NK-92 treated with Interleukin-12 subunit alpha and Interleukin-12 subunit beta, amount 100 ng/mL, for 24 hours (cell line): Measurements from ENCODE around the gene SMAGP.
"Not testable (repeated sequence)": the region's sequence is repeated elsewhere in the genome, so short reads cannot be mapped to it uniquely, and the experiment has no call there.

Experiments
- DNase-seq: peaks from one replicate; lab custom pipeline; 2025; lab: John Stamatoyannopoulos, UW

SMAGP gene, protein sequence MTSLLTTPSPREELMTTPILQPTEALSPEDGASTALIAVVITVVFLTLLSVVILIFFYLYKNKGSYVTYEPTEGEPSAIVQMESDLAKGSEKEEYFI

DNA sequence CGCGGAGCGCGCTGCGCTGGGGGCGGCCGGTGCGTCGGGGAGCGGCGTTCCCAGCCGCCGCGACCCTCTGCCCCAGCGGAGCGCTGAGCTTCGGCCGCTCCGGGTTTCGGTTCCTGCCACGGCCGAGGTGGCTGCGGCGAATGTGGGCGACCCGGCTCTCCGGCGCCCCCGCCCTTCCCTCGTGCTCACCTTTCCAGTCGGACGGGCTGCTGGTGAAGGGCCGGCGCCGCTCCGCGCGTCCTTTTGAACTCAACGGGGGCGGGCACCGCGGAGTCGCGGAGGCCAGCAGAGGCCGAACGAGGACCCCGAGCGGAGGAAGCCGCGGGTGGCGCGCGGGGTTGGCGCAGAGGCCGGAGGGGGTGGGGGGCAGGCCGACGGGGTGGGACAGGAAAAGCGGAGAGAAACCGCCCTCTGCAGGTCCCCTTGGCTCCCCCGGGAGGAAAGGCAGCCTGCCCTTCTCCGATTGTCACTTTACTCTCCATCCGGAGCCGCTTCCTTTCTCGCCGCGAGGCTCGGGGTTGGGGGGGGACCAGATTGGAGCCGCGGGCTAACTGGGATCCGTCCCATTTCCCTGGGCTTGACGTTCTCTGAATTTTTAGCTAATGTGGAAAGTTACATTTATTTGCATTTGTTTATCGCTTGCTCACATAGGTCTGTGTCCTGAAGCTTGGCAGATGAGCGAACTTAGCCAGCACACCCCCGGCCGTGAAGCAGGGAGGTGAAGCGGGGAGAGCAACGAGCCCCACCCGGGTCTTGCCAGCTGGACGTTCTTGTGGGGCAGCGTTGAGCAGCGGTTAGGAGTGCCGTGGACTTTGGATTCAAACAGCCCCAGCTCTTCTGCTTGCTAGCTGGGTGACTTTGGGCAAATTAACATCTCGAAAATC is at the start of gene SMAGP:
Gene SMAGP, minus strand, starts transcription at position 349 of the 884 bp plus-strand sequence. CDS start 1,137 bp downstream, outside the sequence.
- DNase-seq: no peak

DNA sequence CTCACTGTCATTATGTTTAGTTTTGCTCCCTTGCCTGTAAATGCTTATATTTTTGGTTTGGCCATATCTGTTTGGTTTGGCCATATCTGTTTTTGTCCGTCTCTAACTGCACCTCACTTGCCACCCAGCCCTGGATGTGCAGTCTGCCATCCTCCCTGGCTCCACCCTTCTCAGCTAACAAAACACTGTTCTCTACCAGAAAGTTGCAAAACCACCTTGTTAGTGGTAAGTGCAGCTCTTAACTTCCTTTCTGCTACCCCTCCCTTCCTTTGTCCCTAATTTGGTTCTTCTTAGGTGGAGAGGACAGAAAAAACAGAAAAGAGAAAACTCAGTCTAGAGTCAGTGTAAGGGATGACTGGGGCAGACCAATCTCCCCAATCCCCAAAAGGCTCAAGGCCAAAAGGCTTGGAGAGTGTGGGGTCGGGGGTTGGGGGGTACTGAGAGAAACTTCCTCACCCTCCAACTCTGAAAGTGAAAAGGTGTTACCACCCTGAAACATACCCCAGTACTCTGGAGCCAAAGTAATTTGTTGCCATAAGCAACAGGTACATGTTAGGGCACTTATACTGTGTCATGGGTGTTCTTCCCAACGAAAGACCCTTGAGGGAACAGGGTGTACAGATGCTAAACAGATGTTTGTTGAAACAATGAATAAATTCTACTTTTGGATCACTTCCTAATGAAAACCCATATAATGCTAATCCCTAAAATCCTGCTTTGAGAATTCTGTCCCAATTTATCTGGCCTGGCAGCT is 48.8 kb upstream of the SMAGP start:
- peak; percentile 18 for DNase-seq

DNA sequence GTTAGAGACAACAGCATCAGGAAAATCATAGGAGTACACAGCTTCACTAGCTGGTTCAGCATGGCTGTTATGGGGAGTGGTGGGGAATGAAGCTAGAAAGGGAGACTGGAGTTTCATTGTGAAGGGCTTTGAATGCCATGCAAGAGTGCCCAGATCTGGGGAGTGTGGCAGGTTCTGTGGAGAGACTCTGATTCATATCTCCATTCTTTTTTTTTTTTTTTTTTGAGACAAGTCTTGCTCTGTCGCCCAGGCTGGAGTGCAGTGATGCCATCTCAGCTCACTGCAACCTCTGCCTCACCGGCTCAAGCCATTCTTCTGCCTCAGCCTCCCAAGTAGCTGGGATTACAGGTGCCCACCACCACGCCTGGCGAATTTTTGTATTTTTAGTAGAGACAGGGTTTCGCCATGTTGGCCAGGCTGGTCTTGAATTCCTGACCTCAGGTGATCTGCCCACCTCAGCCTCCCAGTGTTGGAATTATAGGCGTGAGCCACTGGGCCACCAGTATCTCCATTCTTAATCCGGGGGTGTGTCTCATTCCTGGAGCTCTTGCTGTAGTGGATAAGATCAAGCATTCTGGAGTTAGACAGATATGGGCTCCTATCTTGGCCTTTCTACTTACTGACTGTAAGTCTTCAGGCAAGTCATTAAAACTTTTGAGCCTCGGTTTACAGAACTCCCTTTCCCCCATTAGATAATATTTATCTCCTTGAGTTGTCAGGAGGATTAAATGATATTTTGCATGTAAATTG is 48.0 kb upstream of the SMAGP start:
- DNase-seq: not testable (repeated sequence)

DNA sequence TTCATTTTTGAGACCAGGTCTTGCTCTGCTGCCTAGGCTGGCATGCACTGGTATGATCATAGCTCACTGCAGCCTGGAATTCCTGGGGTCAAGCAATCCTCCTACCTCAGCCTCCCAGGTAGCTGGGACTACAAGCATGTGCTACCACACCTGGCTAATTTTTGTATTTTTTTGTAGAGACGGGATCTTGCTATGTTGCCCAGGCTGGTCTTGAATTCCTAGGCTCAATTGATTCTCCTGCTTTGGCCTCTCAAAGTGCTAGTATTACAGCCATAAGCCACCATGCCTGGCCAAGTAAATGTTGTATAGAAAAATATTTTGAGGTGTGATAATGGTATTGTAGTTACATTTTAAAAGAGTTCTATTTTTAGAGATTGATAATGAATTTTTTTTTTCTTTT is 41.2 kb upstream of the SMAGP start:
- no peak for DNase-seq

DNA sequence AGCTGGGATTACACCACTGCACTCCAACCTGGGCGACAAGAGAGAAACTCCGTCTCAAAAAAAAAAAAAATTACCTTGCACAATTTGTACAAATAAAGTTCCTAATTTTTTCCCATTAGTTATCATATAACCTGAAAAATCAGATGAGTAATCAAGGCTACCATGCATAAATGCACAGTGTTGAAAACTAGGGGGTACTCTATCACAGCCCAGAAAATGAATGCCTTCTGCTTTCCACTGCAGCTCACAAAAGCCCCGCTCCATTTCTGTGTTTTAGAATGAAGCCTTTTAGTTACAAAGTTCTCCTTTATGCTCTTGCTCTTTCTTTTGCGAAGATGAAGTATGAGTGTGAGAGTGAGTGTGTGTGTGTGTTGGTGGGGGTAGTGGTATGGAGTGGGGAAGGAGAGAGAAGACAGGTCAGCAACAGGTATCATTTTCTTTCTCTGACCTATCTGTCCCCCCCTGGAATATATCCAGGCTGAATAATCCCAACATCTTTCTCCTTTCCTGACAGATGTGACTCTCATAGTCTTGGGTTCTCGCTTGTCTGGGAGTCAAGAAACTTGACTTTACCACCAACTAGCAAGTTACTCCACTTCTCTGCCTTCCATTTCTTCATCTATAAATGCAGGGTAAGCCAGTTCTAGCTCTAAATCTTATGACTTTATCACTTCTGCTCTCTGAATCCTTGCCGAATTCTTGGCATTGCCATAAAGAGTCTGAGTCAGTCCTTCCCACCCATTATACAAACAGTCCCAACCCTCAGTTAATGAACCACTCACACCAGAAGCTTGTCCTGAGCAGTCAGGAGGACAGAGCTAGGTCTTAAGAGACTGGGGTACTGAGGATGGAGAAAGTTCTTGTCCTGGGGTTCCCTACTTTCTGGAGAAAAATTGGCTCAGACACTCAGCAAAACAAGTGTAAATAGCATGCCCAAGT is 37.7 kb upstream of the SMAGP start:
- no peak for DNase-seq

DNA sequence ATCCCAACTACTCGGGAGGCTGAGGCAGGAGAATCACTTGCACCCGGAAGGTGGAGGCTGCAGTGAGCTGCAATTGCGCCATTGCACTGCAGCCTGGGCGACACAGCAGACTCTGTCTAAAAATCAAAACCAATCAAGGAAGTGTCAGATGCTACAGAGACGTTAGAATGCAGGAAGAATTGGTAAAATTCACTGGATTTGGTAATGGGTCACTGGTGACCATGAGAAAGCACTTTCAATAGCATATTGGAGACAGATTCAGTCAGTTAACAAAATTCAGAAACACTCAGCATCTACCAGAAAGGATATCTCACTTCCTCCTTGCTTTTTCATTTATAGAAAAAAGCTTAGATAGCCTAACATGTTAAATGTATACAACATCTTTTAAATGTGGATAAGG is 36.3 kb upstream of the SMAGP start:
- DNase-seq: no peak

DNA sequence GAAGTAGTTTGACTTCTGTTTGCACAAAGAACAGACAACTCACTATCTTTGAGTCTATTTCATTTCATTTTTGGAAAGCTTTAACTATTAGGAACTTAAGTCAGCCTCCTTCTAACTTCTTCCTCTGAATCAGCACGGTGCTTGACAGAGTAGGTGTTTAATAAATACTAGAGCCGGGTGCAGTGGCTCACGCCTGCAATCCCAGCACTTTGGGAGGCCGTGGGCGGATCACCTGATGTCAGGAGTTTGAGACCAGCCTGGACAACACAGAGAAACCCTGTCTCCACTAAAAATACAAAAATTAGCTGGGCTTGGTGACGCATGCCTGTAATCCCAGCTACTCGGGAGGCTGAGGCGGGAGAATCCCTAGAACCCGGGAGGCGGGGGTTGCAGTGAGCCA is 30.6 kb upstream of the SMAGP start:
- DNase-seq: not testable (repeated sequence)

DNA sequence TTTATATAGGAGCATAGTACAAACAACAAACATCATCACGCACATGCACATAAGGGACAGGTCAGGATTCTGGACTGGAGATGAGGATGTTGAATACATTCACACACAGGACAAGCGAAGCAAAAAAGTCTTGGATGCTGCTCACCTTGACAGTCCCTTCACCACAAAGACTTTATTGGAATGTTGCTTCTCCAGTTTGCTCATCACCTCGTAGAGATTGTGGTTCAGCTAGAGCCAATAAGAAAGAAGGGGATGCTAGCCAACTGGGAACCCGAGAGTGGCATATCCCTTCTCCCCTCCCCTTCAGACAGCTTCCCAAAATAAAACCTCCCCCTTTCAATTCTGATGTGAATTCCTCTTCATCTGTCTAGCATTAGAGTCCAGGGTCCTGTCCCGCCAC is 25.4 kb upstream of the SMAGP start:
- DNase-seq: no peak

DNA sequence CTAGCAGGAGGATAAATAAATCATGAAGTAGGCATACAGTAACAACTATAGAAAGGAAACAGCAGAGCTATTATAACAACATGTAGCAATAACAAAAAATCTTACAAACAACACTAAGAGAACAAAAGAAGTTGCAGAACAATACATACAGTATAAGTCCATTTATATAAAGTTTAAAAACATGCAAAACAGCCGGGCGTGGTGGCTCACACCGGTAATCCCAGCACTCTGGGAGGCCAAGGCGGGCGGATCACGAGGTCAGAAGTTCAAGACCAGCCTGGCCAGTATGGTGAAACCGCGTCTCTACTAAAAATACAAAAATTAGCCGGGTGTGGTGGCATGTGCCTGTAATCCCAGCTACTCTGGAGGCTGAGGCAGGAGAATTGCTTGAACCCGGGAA is 23.9 kb upstream of the SMAGP start:
- DNase-seq: not testable (repeated sequence)

DNA sequence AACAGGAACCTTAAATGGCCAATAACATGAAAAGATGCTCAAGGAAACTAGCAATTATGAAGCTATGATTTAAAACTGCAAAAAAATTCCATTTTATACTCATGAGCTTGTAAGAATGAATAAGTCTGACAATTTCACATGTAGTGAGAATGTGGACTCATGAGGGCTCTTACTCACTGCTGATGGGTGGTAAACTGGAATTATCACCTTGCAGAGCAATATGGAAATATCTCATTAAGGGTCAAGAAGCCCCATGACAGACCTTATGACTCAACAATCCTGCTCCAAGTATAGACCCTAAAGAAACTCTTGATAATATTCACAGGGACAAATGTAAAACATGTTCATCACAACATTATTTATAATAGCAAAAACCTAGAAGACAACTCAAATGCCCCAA is 23.5 kb upstream of the SMAGP start:
- DNase-seq: no peak

DNA sequence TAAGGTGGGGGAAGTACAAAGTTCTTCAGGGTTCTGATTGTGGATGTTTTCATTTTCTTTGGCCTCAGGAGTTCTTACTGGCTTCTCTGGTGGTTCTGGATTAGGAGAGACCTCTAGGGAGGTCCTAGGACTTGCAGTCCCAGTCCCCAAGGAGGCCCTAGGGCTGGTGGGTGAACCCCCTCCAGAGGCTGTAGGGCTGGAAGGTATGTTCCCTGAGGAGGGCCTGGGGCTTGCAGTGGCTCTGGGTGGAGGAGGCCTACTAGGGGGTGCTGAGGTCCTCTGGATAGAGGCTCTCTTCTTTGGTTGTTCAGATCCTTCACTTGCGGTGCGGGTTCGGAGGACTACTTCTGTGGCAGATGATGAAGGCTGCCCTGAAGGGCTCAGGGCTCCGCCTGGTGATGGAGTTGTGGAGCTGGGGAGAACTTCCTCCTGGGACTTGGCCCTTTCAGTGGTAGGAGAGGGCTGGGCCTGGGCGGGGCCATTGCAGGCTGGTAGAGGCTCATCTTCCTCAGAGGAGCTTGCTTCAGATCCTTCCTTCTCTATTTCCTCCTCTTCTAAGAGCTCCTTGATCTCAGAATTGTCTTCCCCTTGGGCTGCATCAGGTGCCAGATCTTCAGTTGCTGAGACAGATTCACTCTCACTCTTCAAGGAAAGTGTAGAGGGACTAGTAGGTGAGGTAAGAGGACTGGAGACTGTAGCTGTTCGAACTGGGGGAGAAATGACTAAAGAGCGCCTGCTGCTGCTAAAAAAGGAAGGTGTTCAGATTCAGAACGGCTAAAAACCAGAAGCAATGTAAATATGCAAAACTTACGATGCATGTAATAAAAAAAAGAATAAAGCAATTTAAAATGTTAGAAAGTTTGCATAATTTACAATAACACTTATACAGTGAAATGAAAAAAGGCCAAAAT is 21.6 kb upstream of the SMAGP start:
- not testable (repeated sequence) for DNase-seq

DNA sequence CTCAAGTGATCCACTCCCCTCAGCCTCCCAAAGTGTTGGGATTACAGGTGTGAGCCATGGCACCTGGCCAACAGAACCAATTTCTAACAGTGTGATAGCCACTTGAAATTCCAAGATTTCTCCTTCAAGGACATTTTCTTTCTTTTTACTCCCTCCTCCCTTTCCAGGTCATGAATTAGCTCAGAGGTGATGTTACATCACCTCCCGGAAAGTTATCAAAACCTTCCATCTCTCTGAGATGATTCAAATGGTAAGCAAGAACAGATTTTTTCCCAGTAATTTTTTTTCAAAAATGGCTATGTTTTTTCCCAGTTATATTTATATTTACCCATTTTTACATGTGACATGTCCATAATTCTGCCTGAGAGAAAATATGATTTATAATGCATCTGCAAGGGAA is 15.6 kb upstream of the SMAGP start:
- no peak for DNase-seq

DNA sequence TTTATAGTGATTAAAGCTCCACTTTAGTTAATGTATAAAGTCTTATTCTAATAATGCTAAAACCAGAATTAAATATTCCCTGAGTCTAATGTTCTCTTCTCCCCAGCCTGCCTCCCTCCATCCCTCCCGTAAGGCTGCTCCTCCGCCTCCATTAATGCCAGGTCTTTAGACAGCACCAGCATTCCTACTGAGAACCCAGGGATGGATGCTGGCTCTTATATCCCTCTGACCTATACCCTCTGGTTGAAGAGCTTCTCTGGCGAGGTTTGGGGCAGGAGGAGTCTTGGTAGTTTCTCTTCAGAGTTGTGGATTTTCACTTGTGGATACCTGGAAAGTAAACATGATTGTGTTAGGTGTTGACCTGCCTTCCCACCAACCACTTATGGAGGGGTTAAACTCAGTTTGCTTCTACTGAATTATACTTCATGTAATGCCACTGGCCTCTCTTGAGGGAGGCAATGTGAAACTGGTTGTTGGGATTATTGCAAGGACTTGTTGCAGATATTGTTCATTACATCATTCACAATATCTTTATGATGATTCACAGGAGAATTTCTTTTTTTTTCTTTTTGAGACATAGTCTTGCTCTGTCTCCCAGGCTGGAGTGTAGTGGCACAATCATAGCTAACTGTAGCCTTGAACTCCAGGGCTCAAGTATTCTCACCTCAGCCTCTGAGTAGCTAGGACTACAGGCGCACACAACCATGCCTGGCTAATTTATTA is 11.1 kb upstream of the SMAGP start:
- DNase-seq: no peak

DNA sequence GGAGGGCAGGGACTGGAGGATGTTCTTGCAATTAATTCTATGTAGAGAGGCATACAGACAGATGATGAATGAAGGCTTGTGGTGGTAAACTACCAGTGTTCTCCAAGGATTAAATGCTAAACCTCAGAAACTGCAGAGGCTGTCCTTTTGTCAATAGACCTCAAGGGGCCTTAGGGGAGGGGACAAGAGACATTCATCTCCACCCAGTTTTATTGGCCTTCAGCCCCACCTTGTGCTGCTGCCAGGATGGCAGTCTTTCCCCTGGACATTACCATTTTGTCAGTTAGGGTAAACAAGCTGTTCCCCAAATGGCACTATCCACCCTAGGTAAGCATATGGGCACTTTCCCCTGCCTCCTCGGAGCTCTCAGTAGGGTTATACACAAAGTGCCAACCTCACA is 4.9 kb upstream of the SMAGP start:
- DNase-seq: no peak

DNA sequence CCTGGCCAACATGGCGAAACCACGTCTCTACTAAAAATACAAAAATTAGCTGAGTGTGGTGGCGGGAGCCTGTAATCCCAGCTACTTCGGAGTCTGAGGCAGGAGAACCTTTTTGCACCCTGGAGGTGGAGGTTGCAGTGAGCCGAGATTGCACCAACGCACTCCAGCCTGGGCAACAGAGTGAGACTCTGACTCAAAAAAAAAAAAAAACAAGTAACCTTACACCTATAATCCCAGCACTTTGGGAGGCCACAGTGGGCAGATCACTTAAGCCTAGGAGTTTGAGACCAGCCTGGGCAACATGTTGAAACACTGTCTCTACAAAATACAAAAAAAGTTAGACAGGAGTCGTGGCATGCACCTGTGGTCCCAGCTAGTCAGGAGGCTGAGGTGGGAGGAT is 2.6 kb upstream of the SMAGP start:
- DNase-seq: not testable (repeated sequence)

DNA sequence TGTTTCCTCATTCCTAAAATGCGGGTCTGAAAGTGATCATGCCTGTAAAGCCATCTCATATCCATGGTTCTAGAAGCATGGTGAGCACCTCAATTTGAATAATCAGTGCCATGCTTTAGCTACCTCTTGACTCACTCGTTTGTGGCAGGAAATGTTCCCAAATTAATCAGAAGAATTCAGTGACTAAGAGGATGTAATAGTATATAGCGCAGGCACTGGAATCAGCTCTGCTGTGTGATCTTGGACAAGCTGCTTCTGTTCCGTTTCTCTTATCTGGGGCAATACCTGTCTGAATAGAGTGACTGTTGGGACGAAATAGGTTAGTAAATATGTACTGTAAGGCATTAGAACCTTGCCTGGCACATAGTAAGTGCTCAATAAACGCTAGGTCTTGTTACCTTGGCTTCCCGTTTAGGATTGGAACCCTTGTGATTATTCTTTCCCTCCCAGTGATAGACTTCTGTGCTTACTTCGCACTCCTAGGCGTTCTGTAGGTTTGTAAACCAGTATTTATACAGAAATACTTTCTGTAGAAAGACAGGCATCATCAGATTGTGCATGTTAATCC is 820 bp upstream of the SMAGP start:
- no peak for DNase-seq

DNA sequence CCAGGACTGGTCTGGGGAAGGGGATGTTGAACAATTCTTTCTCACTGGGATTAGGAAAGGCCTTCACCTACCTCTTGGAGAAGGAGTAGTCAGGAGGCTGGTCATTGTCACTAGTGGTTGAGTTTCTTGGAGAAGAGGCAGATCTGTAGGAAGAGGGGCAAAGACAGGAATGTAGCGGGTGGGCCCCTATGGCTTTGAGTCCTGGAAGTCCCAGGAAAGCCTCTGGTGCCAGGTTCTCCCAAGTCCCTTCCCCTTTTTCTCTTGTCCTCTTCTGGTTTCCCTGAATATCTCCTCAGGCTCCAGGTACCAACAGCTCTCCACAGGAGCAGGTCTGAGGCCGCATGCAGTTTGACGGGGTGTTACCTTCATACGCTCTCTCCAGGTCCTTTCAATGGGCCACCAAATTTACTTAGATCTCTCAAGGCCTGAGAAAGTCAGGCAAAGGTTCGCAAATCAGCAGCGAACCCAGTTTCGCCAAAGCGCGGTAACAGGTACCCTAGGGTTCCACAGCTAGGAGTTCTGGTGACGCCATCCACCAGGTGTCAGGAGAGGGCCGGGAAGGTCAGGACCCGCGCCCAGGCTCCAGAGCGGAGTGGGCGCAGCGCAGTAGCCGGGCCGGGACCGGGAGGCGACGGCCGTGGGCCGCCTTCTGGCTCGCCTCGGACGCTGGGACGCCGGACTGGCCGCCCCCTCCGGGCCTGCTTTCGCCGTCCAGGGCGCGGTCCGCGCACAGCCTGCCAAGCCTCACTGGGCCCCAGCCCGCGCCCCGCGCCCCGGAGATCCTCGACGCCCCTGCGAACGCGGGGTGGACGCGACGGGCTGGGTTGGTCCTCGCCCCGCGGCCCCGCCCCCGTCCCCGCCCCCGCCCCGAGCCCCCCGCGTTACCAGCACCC is 795 bp downstream of the SMAGP start:
- DNase-seq: no peak

DNA sequence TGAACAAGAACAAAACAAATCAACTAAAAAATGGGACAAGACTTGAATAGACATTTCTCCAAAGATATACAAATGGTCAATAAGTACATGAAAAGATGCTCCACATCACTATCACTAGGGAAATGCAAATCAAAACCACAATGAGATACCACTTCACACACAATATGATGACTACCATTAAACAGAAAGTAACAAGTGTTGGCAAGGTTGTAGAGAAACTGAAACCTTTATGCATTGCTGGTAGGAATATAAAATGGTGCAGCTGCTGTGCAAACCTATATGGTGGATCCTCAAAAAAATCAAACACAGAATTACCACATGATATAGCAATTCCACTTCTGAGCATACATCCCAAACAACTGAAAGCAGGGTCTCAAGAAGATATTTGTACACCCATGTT is 5.2 kb downstream of the SMAGP start:
- no peak for DNase-seq
